ENCODE data around the gene KCNH8.

The KCNH8 gene

GRCh38 chr3:19471138-19471537 is 322.8 kb downstream of the KCNH8 start:
- in situ Hi-C loops (cut with HindIII; ENCODE audit: low sequenced_read_pairs) = no loop called here

DNA sequence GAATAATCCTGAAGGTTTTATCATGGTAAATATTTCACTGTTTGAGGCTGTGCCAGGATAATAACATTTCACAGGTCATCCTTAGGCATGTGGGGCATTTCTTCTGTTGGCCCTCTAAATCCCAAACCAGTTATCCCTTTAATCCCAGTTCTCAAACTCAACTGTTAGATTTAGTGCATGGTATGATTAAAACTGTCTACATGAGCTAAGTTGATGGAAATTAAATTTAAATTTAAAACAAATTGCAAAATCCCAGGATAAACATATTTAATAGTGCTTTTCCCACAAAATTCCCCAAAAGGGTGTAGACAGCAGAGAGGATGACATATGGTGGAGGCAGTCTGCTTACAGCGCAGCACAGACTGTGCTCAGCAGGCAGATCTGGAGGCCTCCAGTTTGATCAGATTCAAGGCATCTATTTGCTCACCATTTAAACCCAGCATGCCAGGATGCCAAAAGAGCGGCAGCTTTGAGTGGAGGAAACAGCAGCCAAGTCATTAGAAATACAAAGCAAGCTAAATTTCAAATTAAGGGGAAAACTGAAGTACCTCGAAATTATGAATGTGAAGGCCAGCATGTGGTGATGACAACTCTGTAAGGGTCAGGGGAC is 325.8 kb downstream of the KCNH8 start:
- in situ Hi-C loops (cut with HindIII; ENCODE audit: low sequenced_read_pairs) = no loop called here

- in situ Hi-C loops (cut with HindIII; ENCODE audit: low sequenced_read_pairs) = no loop called here
Observed at GRCh38 chr3:19476281-19476680, 328.0 kb downstream of the KCNH8 start.

DNA sequence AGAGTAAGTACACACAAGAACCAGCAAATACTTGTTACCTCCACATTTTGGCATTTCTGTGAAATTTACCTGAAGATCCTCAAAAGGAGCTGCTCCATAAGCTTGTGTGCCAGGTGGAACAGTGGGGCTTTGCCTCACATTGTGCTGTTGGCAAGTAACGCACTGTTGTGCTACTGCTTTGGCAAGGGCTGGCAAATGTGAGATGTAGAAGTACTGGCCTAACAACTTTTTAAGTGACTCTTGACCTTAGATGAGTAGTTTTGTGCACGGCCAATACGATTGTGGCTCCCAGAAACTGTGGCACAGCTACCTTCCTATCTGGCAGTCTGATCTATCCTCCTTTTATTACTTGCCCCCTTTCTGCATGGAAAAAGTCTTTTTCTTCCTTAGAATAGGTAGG is 337.0 kb downstream of the KCNH8 start:
- in situ Hi-C loops (cut with HindIII; ENCODE audit: low sequenced_read_pairs) = no loop called here

GRCh38 chr3:19487386-19487785 is 339.1 kb downstream of the KCNH8 start:
- in situ Hi-C loops (cut with HindIII; ENCODE audit: low sequenced_read_pairs) = no loop called here

- in situ Hi-C loops (cut with HindIII; ENCODE audit: low sequenced_read_pairs) = no loop called here
Observed at GRCh38 chr3:19488939-19489338, 340.6 kb downstream of the KCNH8 start.

- in situ Hi-C loops (cut with HindIII; ENCODE audit: low sequenced_read_pairs) = no loop called here
Observed at GRCh38 chr3:19489936-19490335, 341.6 kb downstream of the KCNH8 start.

- in situ Hi-C loops (cut with HindIII; ENCODE audit: low sequenced_read_pairs) = no loop called here
Observed at GRCh38 chr3:19506171-19506570, 357.9 kb downstream of the KCNH8 start.

GRCh38 chr3:19522305-19522704 is 374.0 kb downstream of the KCNH8 start:
- in situ Hi-C loops (cut with HindIII; ENCODE audit: low sequenced_read_pairs) = no loop called here

- in situ Hi-C loops (cut with HindIII; ENCODE audit: low sequenced_read_pairs) = no loop called here
Observed at GRCh38 chr3:19526071-19526470, 377.8 kb downstream of the KCNH8 start.

- in situ Hi-C loops (cut with HindIII; ENCODE audit: low sequenced_read_pairs) = no loop called here
Observed at GRCh38 chr3:19527746-19528145, 379.4 kb downstream of the KCNH8 start.

DNA sequence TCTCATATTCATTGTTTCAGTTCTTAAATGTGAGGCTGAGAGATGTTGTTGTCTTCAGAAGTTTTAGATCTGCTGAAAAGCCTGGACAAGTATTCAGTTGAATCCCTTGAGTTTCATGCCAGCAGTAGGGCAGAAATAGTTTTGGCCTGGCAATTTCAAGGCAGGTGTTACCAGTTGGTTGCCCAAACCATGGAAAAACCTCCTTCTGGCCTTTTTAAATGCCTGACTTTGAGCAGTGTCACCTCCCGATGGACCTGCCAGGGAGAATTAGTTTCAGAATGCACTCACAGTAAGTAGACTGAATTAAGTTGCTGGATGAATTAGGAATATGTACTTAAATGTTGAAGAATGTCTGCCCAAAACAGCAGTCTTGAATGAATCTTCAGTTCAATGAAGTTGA is 383.1 kb downstream of the KCNH8 start:
- in situ Hi-C loops (cut with HindIII; ENCODE audit: low sequenced_read_pairs) = no loop called here

GRCh38 chr3:19539518-19540392 is 391.4 kb downstream of the KCNH8 start:
- in situ Hi-C loops (cut with HindIII; ENCODE audit: low sequenced_read_pairs) = no loop called here

GRCh38 chr3:19540464-19540863 is 392.2 kb downstream of the KCNH8 start:
- in situ Hi-C loops (cut with HindIII; ENCODE audit: low sequenced_read_pairs) = no loop called here

DNA sequence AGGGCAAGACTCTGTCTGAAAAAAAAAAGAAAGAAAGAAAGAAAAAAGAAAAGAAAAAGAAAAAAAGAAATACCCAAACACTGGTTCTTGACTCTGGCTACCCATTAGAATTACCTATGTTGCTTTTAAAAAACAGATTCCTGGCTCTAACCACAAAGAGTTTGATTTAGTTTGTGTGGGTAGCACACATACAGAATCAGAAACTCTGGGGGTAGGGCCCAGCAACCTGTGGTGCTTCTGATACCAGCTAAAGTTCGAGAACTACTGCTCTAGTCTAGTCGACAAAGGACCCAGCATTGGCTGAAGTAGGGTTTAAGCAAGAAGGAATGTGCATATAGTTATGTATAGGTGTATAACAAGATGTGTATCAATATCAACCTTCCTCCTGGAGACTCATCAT is 393.0 kb downstream of the KCNH8 start:
- in situ Hi-C loops (cut with HindIII; ENCODE audit: low sequenced_read_pairs) = no loop called here

GRCh38 chr3:19543212-19543841 is 395.0 kb downstream of the KCNH8 start:
- in situ Hi-C loops (cut with HindIII; ENCODE audit: low sequenced_read_pairs) = no loop called here

GRCh38 chr3:19547665-19548464 is 399.6 kb downstream of the KCNH8 start:
- in situ Hi-C loops (cut with HindIII; ENCODE audit: low sequenced_read_pairs) = no loop called here

GRCh38 chr3:19559724-19560442 is 411.6 kb downstream of the KCNH8 start:
- in situ Hi-C loops (cut with HindIII; ENCODE audit: low sequenced_read_pairs) = no loop called here

- in situ Hi-C loops (cut with HindIII; ENCODE audit: low sequenced_read_pairs) = no loop called here
Observed at GRCh38 chr3:19573644-19574043, 425.3 kb downstream of the KCNH8 start.

- in situ Hi-C loops (cut with HindIII; ENCODE audit: low sequenced_read_pairs) = no loop called here
Observed at GRCh38 chr3:19574268-19574667, 426.0 kb downstream of the KCNH8 start.

- in situ Hi-C loops (cut with HindIII; ENCODE audit: low sequenced_read_pairs) = no loop called here
Observed at GRCh38 chr3:19576343-19576742, 428.0 kb downstream of the KCNH8 start.

All from DLD1 (cell line).